Lung (tissue), 12 donors: ENCODE data around the gene AADACL3. TPM values are rescaled to one million over a fixed set of nuclear protein-coding genes. Genes with fewer than 3 reads are reported as not detected.
"Not testable (repeated sequence)": the region's sequence is repeated elsewhere in the genome, so short reads cannot be mapped to it uniquely, and the experiment has no call there.

Experiments used
- ATAC-seq: fragments of 200-7000 bp; cut with Tn5 transposase; one replicate; pipeline ENCODE4 v1.9.1; 2020; ENCODE audit warnings: moderate number of reproducible peaks; ENCODE audit not compliant: insufficient read depth, low FRiP score
- DNase-seq, 3 donors: peaks; one replicate each; pipeline ENCODE4 v3.0.0-alpha.2; 2013 to 2017
- H3K27ac ChIP-seq, 2 donors: one replicate each; pipeline ENCODE4 v1.5.1; 2013; ENCODE audit warnings: mild to moderate bottlenecking in 2 of 2, moderate library complexity in 2 of 2, control low read depth in 1 of 2, inconsistent platforms in 1 of 2, low read depth in 1 of 2, low read length in 1 of 2
- H3K27me3 ChIP-seq, 3 donors: one replicate each; pipeline ENCODE4 v1.5.1; 2013; ENCODE audit warnings: low read length in 2 of 3; ENCODE audit not compliant: control insufficient read depth in 3 of 3, insufficient read depth in 3 of 3
- H3K36me3 ChIP-seq, 4 donors: one replicate each; pipeline ENCODE4 v1.5.1; 2013; ENCODE audit warnings: low read length in 4 of 4, mild to moderate bottlenecking in 1 of 4, moderate library complexity in 1 of 4; ENCODE audit not compliant: control insufficient read depth in 4 of 4, insufficient read depth in 4 of 4
- H3K4me1 ChIP-seq, 5 donors: one replicate each; pipeline ENCODE4 v1.5.1; 2013; ENCODE audit warnings: low read length in 5 of 5, mild to moderate bottlenecking in 2 of 5, moderate library complexity in 1 of 5; ENCODE audit not compliant: control insufficient read depth in 5 of 5, insufficient read depth in 5 of 5
- H3K4me3 ChIP-seq: one replicate; pipeline ENCODE4 v1.5.1; 2013; ENCODE audit warnings: mild to moderate bottlenecking, control low read depth, moderate library complexity
- H3K9ac ChIP-seq, 2 donors: one replicate each; pipeline ENCODE4 v1.5.1; 2013; ENCODE audit warnings: low read length in 2 of 2, control low read depth in 1 of 2; ENCODE audit not compliant: insufficient read depth in 1 of 2
- H3K9me3 ChIP-seq, 4 donors: one replicate each; pipeline ENCODE4 v1.5.1; 2013; ENCODE audit warnings: low read length in 3 of 4, mild to moderate bottlenecking in 1 of 4, moderate library complexity in 1 of 4; ENCODE audit not compliant: control insufficient read depth in 4 of 4, insufficient read depth in 3 of 4
- CTCF ChIP-seq: IDR thresholded peaks from 2 replicates; pipeline ENCODE4 v1.5.1; 2012; ENCODE audit warnings: mild to moderate bottlenecking; ENCODE audit errors: control extremely low read depth, extremely low read depth
- WGBS, 2 donors: extraction: QIAGEN DNeasy Blood & Tissue Kit; methylation state at CpG; one replicate each; pipeline ENCODE4 v1.1.7; 2013; 5-methylcytosine and 5-hydroxymethylcytosine counted together
- polyA plus RNA-seq, 2 donors: library from polyadenylated mRNA; stranded (reverse); fragments of 200-250 nt; gene quantifications; one replicate each; pipeline ENCODE4 v1.2.1, GENCODE V29; 2013
- total RNA-seq, 2 donors: library from RNA; depleted of rRNA in 1 of 2; stranded (reverse); fragments of >200 nt in 1 of 2; gene quantifications; one replicate each; pipeline ENCODE4 v1.2.1, GENCODE V29; 2014 to 2021
- donor health status: control.
- donor health status: control.
- donor health status: Bipolar disorder and iron deficiency.
- donor health status: healthy.
- donor health status: DM: yes; HTN: yes; CAD: no.

The AADACL3 gene
- total and polyA plus RNA-seq, 4 donors = not detected

- no peak for DNase-seq
- no peak for ATAC-seq
- Histone ChIP-seq H3K9ac (no peak overlapping the region), H3K27ac (no peak overlapping the region), H3K4me1 (no peaks in the 10 kb centered on the region), H3K27me3 (no peaks in the 10 kb centered on the region), H3K4me3 (no peak overlapping the region), H3K36me3 (no peaks in the 10 kb centered on the region), H3K9me3 (no peaks in the 10 kb centered on the region)
- 84 to 88% methylated on average over 1 of the region's 1 CpG for WGBS, 2 donors
- no peak for TF ChIP-seq CTCF
Observed at GRCh38 chr1:12712076-12712475, 3.8 kb upstream of the AADACL3 start.

GRCh38 chr1:12712929-12713328, 3.0 kb upstream of the AADACL3 start:
- ATAC-seq = no peak

GRCh38 chr1:12713651-12714050, 2.3 kb upstream of the AADACL3 start:
- not testable (repeated sequence) for DNase-seq, H3K4me3 ChIP-seq, H3K9me3 ChIP-seq, ATAC-seq, H3K36me3 ChIP-seq, H3K4me1 ChIP-seq, H3K27ac ChIP-seq, H3K9ac ChIP-seq, H3K27me3 ChIP-seq
- WGBS, 2 donors = 87 to 96% methylated on average over 5 of the region's 5 CpGs

More at GRCh38 chr1:12712929-12713328, 3.0 kb upstream of the AADACL3 start:
- H3K4me3 ChIP-seq = no peak overlapping the region
- H3K27ac ChIP-seq = no peak overlapping the region
- no peaks in the 10 kb centered on the region for H3K4me1 ChIP-seq
- WGBS, 2 donors = 89 to 93% methylated on average over 8 of the region's 8 CpGs
- no peak for TF ChIP-seq CTCF
- no peaks in the 10 kb centered on the region for H3K27me3 ChIP-seq
- H3K9ac ChIP-seq = no peak overlapping the region
- no peaks in the 10 kb centered on the region for H3K9me3 ChIP-seq
- no peak for DNase-seq
- no peaks in the 10 kb centered on the region for H3K36me3 ChIP-seq

- Histone ChIP-seq H3K9me3 (no peaks in the 10 kb centered on the region), H3K9ac (no peak overlapping the region), H3K27ac (no peak overlapping the region), H3K4me1 (no peaks in the 10 kb centered on the region), H3K27me3 (peaks cover 0 to 4% (median 0%) of the 10 kb centered on the region in 3 donors), H3K4me3 (no peak overlapping the region), H3K36me3 (no peaks in the 10 kb centered on the region)
- no peak for TF ChIP-seq CTCF
- peak in 1 of 3 donors; percentile 1 for DNase-seq
- ATAC-seq = no peak
- WGBS, 2 donors = 53 to 60% methylated on average over 3 of the region's 3 CpGs
Observed at GRCh38 chr1:12714710-12715475, 1.0 kb upstream of the AADACL3 start.
